ENCODE measurements around the gene AMDHD1. TPM values are rescaled to one million over a fixed set of nuclear protein-coding genes. Genes with fewer than 3 reads are reported as not detected.

The AMDHD1 gene
- total and polyA plus RNA-seq, 2 of the 8 experiments (the other 6 are each of a cell fraction or from before 2014, with no cell fraction given): 0.14 TPM; not detected in 1

DNA sequence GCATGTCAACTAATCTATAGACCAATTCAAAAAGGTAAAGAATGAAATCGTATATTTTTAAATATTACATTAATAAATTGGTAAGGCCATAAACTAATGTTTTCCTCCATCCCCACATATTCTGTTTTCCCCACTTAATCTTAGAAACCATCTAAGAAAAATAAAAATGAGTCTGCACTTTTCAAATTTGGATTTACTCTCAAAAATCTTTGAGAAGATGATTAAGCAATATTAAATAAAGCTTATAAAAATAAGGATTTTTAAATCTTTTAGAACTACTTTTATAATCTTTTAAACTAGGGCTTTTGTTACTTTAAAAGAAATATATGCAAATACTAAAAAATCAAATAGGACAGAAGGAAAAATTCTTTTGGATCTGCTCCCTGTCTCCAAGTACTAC, 63.6 kb downstream of the AMDHD1 start (continued):
- TF ChIP-seq SAP30 (IDR thresholded peaks at IDR 0.05; ENCODE audit: insufficient read depth, insufficient replicate concordance, low read length) (no peak), CEBPB (IDR thresholded peaks at IDR 0.05; ENCODE audit: low read depth, low read length) (no peak), CHD1 (IDR thresholded peaks at IDR 0.05; ENCODE audit: low read depth, low read length) (no peak), SP1 (IDR thresholded peaks at IDR 0.05; ENCODE audit: low read depth, low read length) (no peak)
